Vagina (tissue), 2 donors: Measurements from ENCODE around the gene PACRG. TPM values are rescaled to one million over a fixed set of nuclear protein-coding genes. Genes with fewer than 3 reads are reported as not detected.

Experiments used
- DNase-seq, 2 donors: peaks; one replicate each; pipeline ENCODE4 v3.0.0-alpha.2; 2017; ENCODE audit errors: extremely low spot score in 2 of 2
- H3K27ac ChIP-seq: fragments of 200-600 bp; sonication (generic); one replicate; pipeline ENCODE4 v1.5.1; 2019
- H3K27me3 ChIP-seq: fragments of 200-600 bp; sonication (generic); one replicate; pipeline ENCODE4 v1.5.1; 2019
- H3K36me3 ChIP-seq, 2 donors: fragments of 200-600 bp; sonication (generic); one replicate each; pipeline ENCODE4 v1.5.1; 2017 to 2019
- H3K4me1 ChIP-seq: fragments of 200-600 bp; sonication (generic); one replicate; pipeline ENCODE4 v1.5.1; 2019
- H3K4me3 ChIP-seq, 2 donors: fragments of 200-600 bp; sonication (generic); 1 replicate in 1 of 2; 2 replicates in 1 of 2; pipeline ENCODE4 v1.5.1; 2016 to 2019
- H3K9me3 ChIP-seq: fragments of 200-600 bp; sonication (generic); one replicate; pipeline ENCODE4 v1.5.1; 2019
- CTCF ChIP-seq, 3 experiments: fragments of 450-650 bp in 2 of 3; fragments of 200-600 bp in 1 of 3; sonication (generic) in 1 of 3; IDR thresholded peaks; one replicate each; pipeline ENCODE4 v1.5.1; 2017 to 2019; ENCODE audit warnings: antibody characterized with exemption in 3 of 3, mild to moderate bottlenecking in 2 of 3, moderate library complexity in 2 of 3
- POLR2A ChIP-seq, 2 donors: fragments of 450-650 bp; IDR thresholded peaks; one replicate each; pipeline ENCODE4 v1.6.1; 2017; ENCODE audit warnings: antibody characterized with exemption in 2 of 2, mild to moderate bottlenecking in 2 of 2, moderate library complexity in 2 of 2
- POLR2AphosphoS5 ChIP-seq, 2 donors: sonication (generic); formaldehyde crosslinking; IDR thresholded peaks; one replicate each; pipeline ENCODE4 v1.9.0; 2017; ENCODE audit warnings: antibody characterized with exemption in 2 of 2, mild to moderate bottlenecking in 2 of 2, low read depth in 1 of 2; ENCODE audit not compliant: insufficient read depth in 1 of 2
- intact Hi-C: fragments of 100-400 bp; cut with DNase I; formaldehyde crosslinking; loops from one replicate; pipeline ENCODE4 v1.15.1; 2023
- total RNA-seq: library from RNA; depleted of rRNA; stranded (reverse); fragments of >200 nt; gene quantifications from one replicate; pipeline ENCODE4 v1.2.3, GENCODE V29; 2016

The PACRG gene
- total RNA-seq, 1 donor from 2014 or later = not detected

GRCh38 chr6:163066200-163066599 lies 338.4 kb downstream of the PACRG start:
- no peaks in the 10 kb centered on the region for H3K27me3 ChIP-seq
- intact Hi-C loops = no loop called here
- no peak overlapping the region for H3K27ac ChIP-seq
- no peaks in the 10 kb centered on the region for H3K36me3 ChIP-seq
- DNase-seq = no peak
- TF ChIP-seq CTCF (IDR thresholded peaks at IDR 0.05) (no peak), POLR2AphosphoS5 (IDR thresholded peaks at IDR 0.05; ENCODE audit: insufficient read depth in 1 of 2, low read depth in 1 of 2) (no peak), POLR2A (IDR thresholded peaks at IDR 0.05) (no peak)
- H3K9me3 ChIP-seq = no peaks in the 10 kb centered on the region
- no peak overlapping the region for H3K4me3 ChIP-seq
- no peaks in the 10 kb centered on the region for H3K4me1 ChIP-seq

- TF ChIP-seq POLR2A (IDR thresholded peaks at IDR 0.05) = no peak
- no peak for TF ChIP-seq CTCF (IDR thresholded peaks at IDR 0.05)
- TF ChIP-seq POLR2AphosphoS5 (IDR thresholded peaks at IDR 0.05; ENCODE audit: insufficient read depth in 1 of 2, low read depth in 1 of 2) = no peak
- Histone ChIP-seq H3K4me3 (no peak overlapping the region), H3K4me1 (no peaks in the 10 kb centered on the region), H3K36me3 (no peaks in the 10 kb centered on the region), H3K9me3 (no peaks in the 10 kb centered on the region), H3K27ac (no peak overlapping the region), H3K27me3 (no peaks in the 10 kb centered on the region)
- DNase-seq = no peak
- intact Hi-C loops = no loop called here
Observed at GRCh38 chr6:163077134-163077533, 349.4 kb downstream of the PACRG start.

- Histone ChIP-seq H3K9me3 (no peaks in the 10 kb centered on the region), H3K27ac (no peak overlapping the region), H3K4me1 (peaks cover 10% of the 10 kb centered on the region), H3K36me3 (no peaks in the 10 kb centered on the region), H3K4me3 (no peak overlapping the region), H3K27me3 (no peaks in the 10 kb centered on the region)
- no peak for DNase-seq
- intact Hi-C loops = no loop called here
- TF ChIP-seq POLR2AphosphoS5 (IDR thresholded peaks at IDR 0.05; ENCODE audit: insufficient read depth in 1 of 2, low read depth in 1 of 2) (no peak), CTCF (IDR thresholded peaks at IDR 0.05) (no peak), POLR2A (IDR thresholded peaks at IDR 0.05) (no peak)
Observed at GRCh38 chr6:163078712-163079111, 350.9 kb downstream of the PACRG start.

GRCh38 chr6:163080228-163080627 lies 352.5 kb downstream of the PACRG start:
- Histone ChIP-seq H3K27ac (no peak overlapping the region), H3K4me3 (no peak overlapping the region), H3K36me3 (no peaks in the 10 kb centered on the region), H3K27me3 (no peaks in the 10 kb centered on the region), H3K9me3 (no peaks in the 10 kb centered on the region), H3K4me1 (peaks cover 10% of the 10 kb centered on the region)
- intact Hi-C loops = no loop called here
- TF ChIP-seq POLR2AphosphoS5 (IDR thresholded peaks at IDR 0.05; ENCODE audit: insufficient read depth in 1 of 2, low read depth in 1 of 2) = no peak
- no peak for TF ChIP-seq CTCF (IDR thresholded peaks at IDR 0.05)
- no peak for TF ChIP-seq POLR2A (IDR thresholded peaks at IDR 0.05)
- DNase-seq = no peak

- intact Hi-C loops = no loop called here
- TF ChIP-seq CTCF (IDR thresholded peaks at IDR 0.05) (no peak), POLR2AphosphoS5 (IDR thresholded peaks at IDR 0.05; ENCODE audit: insufficient read depth in 1 of 2, low read depth in 1 of 2) (no peak), POLR2A (IDR thresholded peaks at IDR 0.05) (no peak)
Observed at GRCh38 chr6:163083141-163083540, 355.4 kb downstream of the PACRG start.

More at GRCh38 chr6:163083141-163083540, 355.4 kb downstream of the PACRG start:
- Histone ChIP-seq H3K4me3 (no peak overlapping the region), H3K9me3 (no peaks in the 10 kb centered on the region), H3K27me3 (no peaks in the 10 kb centered on the region), H3K4me1 (peaks cover 10% of the 10 kb centered on the region), H3K36me3 (no peaks in the 10 kb centered on the region), H3K27ac (no peak overlapping the region)
- DNase-seq = no peak
